Measurements from ENCODE around the gene PTOV1. TPM values are rescaled to one million over a fixed set of nuclear protein-coding genes. Genes with fewer than 3 reads are reported as not detected.

Gene PTOV1
- total and polyA plus RNA-seq, 2 of the 8 experiments (the other 6 are each of a cell fraction or from before 2014, with no cell fraction given): 147 to 251 TPM

GRCh38 chr19:49861541-49862378, 10.8 kb downstream of the PTOV1 start:
- Histone ChIP-seq H3K14ac (ENCODE audit: insufficient read length) (no peak overlapping the region), H3K4me1 (replicated peaks in 1 of 4; ENCODE audit: control insufficient read depth in 3 of 4, insufficient read depth in 4 of 4, low read length in 3 of 4) (peaks cover 0 to 16% (median 4%) of the 10 kb centered on the region in 4 experiments; a peak in 5 of 7 replicates), H3K18ac (ENCODE audit: extremely low read depth, low read length) (no peak overlapping the region), H3K36me3 (ENCODE audit: control insufficient read depth in 2 of 4, insufficient read depth in 4 of 4, low read length in 3 of 4) (peaks cover 34 to 69% (median 55%) of the 10 kb centered on the region in 4 experiments), H3K4me2 (ENCODE audit: insufficient read depth in 1 of 2, low read depth in 2 of 2, low read length in 2 of 2) (no peak overlapping the region), H4K91ac (replicated peaks; ENCODE audit: insufficient read length, low read length) (no peak overlapping the region), H3K27ac (ENCODE audit: low read depth, low read length) (no peak overlapping the region), H2AFZ (ENCODE audit: low read length) (no peak overlapping the region), H3K9me3 (ENCODE audit: insufficient read depth in 2 of 2, low read depth in 1 of 2, low read length in 1 of 2) (no peaks in the 10 kb centered on the region), H2BK20ac (ENCODE audit: low read length) (no peak overlapping the region), H3K23ac (ENCODE audit: insufficient read length) (no peak overlapping the region), H3K79me1 (ENCODE audit: low read depth, low read length) (peaks cover 12% of the 10 kb centered on the region), H2BK5ac (ENCODE audit: low read depth, low read length) (no peak overlapping the region), H3K4me3 (ENCODE audit: extremely low read depth in 1 of 4, insufficient read depth in 2 of 4, low read depth in 3 of 4, low read length in 4 of 4) (no peak overlapping the region), H3K79me2 (ENCODE audit: control insufficient read depth in 1 of 2, insufficient read depth in 2 of 2, low read length in 2 of 2) (peaks cover 0 to 27% of the 10 kb centered on the region in 2 experiments; a peak in 2 of 4 replicates), H4K5ac (ENCODE audit: insufficient read length, low read depth, low read length) (no peak overlapping the region), H3K27me3 (replicated peaks in 1 of 4; ENCODE audit: control insufficient read depth in 3 of 4, extremely low read depth in 1 of 4, insufficient read depth in 3 of 4, low read length in 3 of 4) (no peaks in the 10 kb centered on the region), H3K9ac (replicated peaks in 1 of 4; ENCODE audit: extremely low read depth in 1 of 4, low read depth in 3 of 4, low read length in 3 of 4) (no peak overlapping the region), H4K20me1 (replicated peaks in 1 of 2; ENCODE audit: control insufficient read depth in 1 of 2, insufficient read depth in 2 of 2, low read length in 2 of 2) (peaks cover 31 to 42% of the 10 kb centered on the region in 2 experiments), H2AK5ac (ENCODE audit: low read depth, low read length) (no peak overlapping the region), H3K56ac (replicated peaks; ENCODE audit: insufficient read length, low read depth, low read length) (no peak overlapping the region), H2BK15ac (ENCODE audit: low read length) (no peak overlapping the region), H3K4ac (replicated peaks; ENCODE audit: insufficient read length, low read depth, low read length) (no peak overlapping the region), H2BK12ac (ENCODE audit: low read depth, low read length) (no peak overlapping the region), H2BK120ac (replicated peaks; ENCODE audit: low read depth, low read length) (no peak overlapping the region), H4K8ac (ENCODE audit: extremely low read depth, insufficient read depth, low read length) (peak overlapping the region; percentile 18; the same call in 1 of the 2 replicates), H3K23me2 (ENCODE audit: low read depth, low read length) (peaks cover 6% of the 10 kb centered on the region; the same call in 1 of the 2 replicates)
- 94% methylated on average over 20 of the region's 60 CpGs; no CpG with 5 or more reads in 1 of the 2 experiments for WGBS, 2 experiments (ENCODE audit: extremely low coverage in 1 of 2, insufficient coverage in 1 of 2, insufficient read length in 1 of 2, insufficient replicate concordance in 2 of 2, low coverage in 1 of 2, low lambda C conversion rate in 2 of 2, missing lambda C conversion rate in 1 of 2)
- ChIA-PET CTCF (ENCODE audit: partially characterized antibody) (interaction anchor here (0.7 to 1.0 kb wide), 3 partner anchors 17 to 61 kb away, joined by 3 to 4 read pairs (median 3); no protein-coding TSS in a partner anchor), POLR2A (ENCODE audit: partially characterized antibody) (interaction anchor here (0.9 to 12.4 kb wide), 9 partner anchors 7 to 172 kb away, joined by 3 to 247 read pairs (median 5); partner anchors contain the start of genes ADM5, AKT1S1, PTOV1 and TBC1D17)
- FAIRE-seq (no peak), DNase-seq (ENCODE audit: low read depth in 1 of 2, low spot score in 2 of 2) (no peak)
- TF ChIP-seq CBX8 (IDR thresholded peaks at IDR 0.05; ENCODE audit: borderline replicate concordance, low read depth, low read length) (no peak), SRF (IDR thresholded peaks at IDR 0.05; ENCODE audit: low read depth, low read length) (no peak), POLR2AphosphoS5 (IDR thresholded peaks at IDR 0.05; ENCODE audit: low read depth, low read length) (no peak), EP300 (IDR thresholded peaks at IDR 0.05; ENCODE audit: borderline replicate concordance in 1 of 2, low read depth in 2 of 2, low read length in 2 of 2) (no peak), GABPA (IDR thresholded peaks at IDR 0.05; ENCODE audit: borderline replicate concordance, insufficient read depth, low read length) (no peak)

Measured in H1 (cell line).